ENCODE results near the gene ETV7. TPM values are rescaled to one million over a fixed set of nuclear protein-coding genes. Genes with fewer than 3 reads are reported as not detected.
A peak's percentile ranks its signal among the peaks of the same experiment; 100 is the strongest.
"Not testable (repeated sequence)": the region's sequence is repeated elsewhere in the genome, so short reads cannot be mapped to it uniquely, and the experiment has no call there.

Gene ETV7
- total RNA-seq, 2 donors from 2014 or later: 0.47 to 0.63 TPM

GRCh38 chr6:36368921-36369865 is 18.3 kb downstream of the ETV7 start:
- intact Hi-C loops (cut with DNase I): no loop called here
- DNase-seq (no peak), ATAC-seq (no peak)

- DNase-seq (no peak), ATAC-seq (no peak)
- intact Hi-C loops (cut with DNase I): no loop called here
These were observed 19.0 kb downstream of the ETV7 start for GRCh38 chr6:36368421-36368820.

- DNase-seq (no peak), ATAC-seq (no peak)
- intact Hi-C loops (cut with DNase I): no loop called here
These were observed 19.7 kb downstream of the ETV7 start for GRCh38 chr6:36367743-36368142.

GRCh38 chr6:36364669-36365479 is 22.6 kb downstream of the ETV7 start:
- DNase-seq: no peak
- intact Hi-C loops (cut with DNase I): loop anchor here in 1 of 2 donors (5.0 kb wide), 1 partner anchor 63 kb away; no protein-coding TSS in a partner anchor
- no peak for ATAC-seq

- ATAC-seq, DNase-seq: not testable (repeated sequence)
- intact Hi-C loops (cut with DNase I): loop anchor here in 1 of 2 donors (5.0 kb wide), 1 partner anchor 62 kb away; no protein-coding TSS in a partner anchor
These were observed 23.3 kb downstream of the ETV7 start for GRCh38 chr6:36364061-36364635.

GRCh38 chr6:36363371-36363752 is 24.1 kb downstream of the ETV7 start:
- not testable (repeated sequence) for DNase-seq, ATAC-seq
- intact Hi-C loops (cut with DNase I): loop anchor here in 1 of 2 donors (5.0 kb wide), 1 partner anchor 61 kb away; no protein-coding TSS in a partner anchor

GRCh38 chr6:36362551-36363370 is 24.7 kb downstream of the ETV7 start:
- intact Hi-C loops (cut with DNase I): loop anchor here in 1 of 2 donors (5.0 kb wide), 1 partner anchor 60 kb away; no protein-coding TSS in a partner anchor
- DNase-seq (no peak), ATAC-seq (no peak)

GRCh38 chr6:36361071-36361470 is 26.4 kb downstream of the ETV7 start:
- DNase-seq: no peak
- intact Hi-C loops (cut with DNase I): loop anchor here in 1 of 2 donors (5.0 kb wide), 1 partner anchor 59 kb away; no protein-coding TSS in a partner anchor
- ATAC-seq: no peak

- ATAC-seq: peak; percentile 88 to 91
- intact Hi-C loops (cut with DNase I): loop anchor here (1.0 to 5.0 kb wide), 2 partner anchors 58 kb away; no protein-coding TSS in a partner anchor
These were observed 27.0 kb downstream of the ETV7 start for GRCh38 chr6:36360241-36361054.

GRCh38 chr6:36358226-36358915 is 29.1 kb downstream of the ETV7 start:
- intact Hi-C loops (cut with DNase I): loop anchor here in 1 of 2 donors (5.0 kb wide), 1 partner anchor 231 kb away; no protein-coding TSS in a partner anchor
- DNase-seq (no peak), ATAC-seq (peak; percentile 22 to 53)

More at GRCh38 chr6:36360241-36361054, 27.0 kb downstream of the ETV7 start:
- peak; percentile 84 for DNase-seq

- no peak for ATAC-seq
- intact Hi-C loops (cut with DNase I): loop anchor here in 1 of 2 donors (5.0 kb wide), 1 partner anchor 231 kb away; no protein-coding TSS in a partner anchor
- DNase-seq: no peak
These were observed 29.6 kb downstream of the ETV7 start for GRCh38 chr6:36357872-36358225.

GRCh38 chr6:36355819-36356218 is 31.6 kb downstream of the ETV7 start:
- ATAC-seq (no peak), DNase-seq (no peak)
- intact Hi-C loops (cut with DNase I): loop anchor here in 1 of 2 donors (5.0 kb wide), 1 partner anchor 229 kb away; no protein-coding TSS in a partner anchor

- no peak for DNase-seq
- no peak for ATAC-seq
- intact Hi-C loops (cut with DNase I): no loop called here
These were observed 34.0 kb downstream of the ETV7 start for GRCh38 chr6:36353411-36353915.

GRCh38 chr6:36352477-36353157 is 34.9 kb downstream of the ETV7 start:
- intact Hi-C loops (cut with DNase I): no loop called here
- no peak for ATAC-seq
- no peak for DNase-seq

- DNase-seq: peak; percentile 74
- intact Hi-C loops (cut with DNase I): no loop called here
These were observed 36.5 kb downstream of the ETV7 start for GRCh38 chr6:36350681-36351571.

More at GRCh38 chr6:36350681-36351571, 36.5 kb downstream of the ETV7 start:
- ATAC-seq: peak; percentile 60 to 95

Measured in left cardiac atrium (tissue), 4 donors.